Measurements from ENCODE around the gene CLSTN3.
A peak's percentile ranks its signal among the peaks of the same experiment; 100 is the strongest.
"Not testable (repeated sequence)": the region's sequence is repeated elsewhere in the genome, so short reads cannot be mapped to it uniquely, and the experiment has no call there.

Gene CLSTN3

GRCh38 chr12:7106082-7106481 is 24.1 kb upstream of the CLSTN3 start:
- no peak for DNase-seq

- not testable (repeated sequence) for DNase-seq
Observed at GRCh38 chr12:7107181-7107580, 23.0 kb upstream of the CLSTN3 start.

DNA sequence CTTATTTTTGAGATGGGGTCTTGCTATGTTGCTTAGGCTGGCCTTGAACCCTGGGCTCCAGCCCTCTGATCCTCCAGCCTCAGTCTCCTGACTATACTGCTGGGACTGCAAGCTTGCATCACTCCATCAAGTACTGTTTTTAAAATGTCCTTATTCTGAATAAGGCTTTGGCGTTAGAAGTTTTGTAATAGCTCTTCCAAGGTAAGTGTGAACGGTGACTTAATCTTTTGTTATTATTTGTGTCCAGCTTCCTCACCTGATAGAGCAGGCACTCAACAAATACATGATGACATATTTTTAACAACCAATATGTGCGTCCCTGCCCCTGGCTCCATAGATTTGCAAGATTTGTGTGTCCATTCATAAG is 22.6 kb upstream of the CLSTN3 start:
- DNase-seq, result no peak

DNA sequence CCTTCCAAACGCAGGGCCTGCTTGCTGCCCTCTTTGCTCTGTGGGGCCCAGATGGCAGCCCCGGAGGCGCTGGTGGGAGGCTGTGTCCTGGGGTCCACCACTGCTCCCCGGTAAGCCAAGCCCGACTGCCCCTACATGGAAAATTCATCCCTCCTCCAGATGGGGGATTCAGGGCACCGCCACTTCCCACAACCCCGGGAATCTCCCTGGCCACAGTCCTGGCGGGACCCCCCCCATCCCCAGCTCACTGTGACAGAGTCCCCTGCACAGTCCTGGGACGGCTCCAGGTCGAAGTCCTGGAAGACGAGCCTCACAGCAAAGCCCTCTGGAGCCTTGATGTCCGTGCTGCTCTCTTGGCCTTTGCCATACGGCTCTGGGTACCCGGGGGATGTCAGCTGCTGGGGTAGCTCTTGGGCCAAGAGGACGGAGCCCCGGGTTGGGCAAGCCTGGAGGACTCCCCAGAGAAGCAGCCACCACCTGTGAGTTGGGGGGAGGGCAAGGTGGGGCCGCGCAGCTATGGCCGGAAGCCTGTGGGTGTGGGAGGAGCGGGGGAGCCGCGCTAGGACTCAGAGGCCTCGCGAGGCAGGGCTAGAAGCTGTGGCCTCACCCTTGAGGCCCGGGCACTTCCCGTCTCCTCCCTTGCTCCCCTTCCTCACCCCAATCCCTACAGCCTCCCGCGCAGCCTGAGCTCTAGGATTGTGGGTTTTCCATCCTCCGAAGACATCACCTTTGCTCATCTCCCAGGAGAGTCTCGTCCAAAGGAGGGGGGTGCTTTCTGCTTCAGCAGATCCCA is 22.0 kb upstream of the CLSTN3 start:
- DNase-seq, result no peak

DNA sequence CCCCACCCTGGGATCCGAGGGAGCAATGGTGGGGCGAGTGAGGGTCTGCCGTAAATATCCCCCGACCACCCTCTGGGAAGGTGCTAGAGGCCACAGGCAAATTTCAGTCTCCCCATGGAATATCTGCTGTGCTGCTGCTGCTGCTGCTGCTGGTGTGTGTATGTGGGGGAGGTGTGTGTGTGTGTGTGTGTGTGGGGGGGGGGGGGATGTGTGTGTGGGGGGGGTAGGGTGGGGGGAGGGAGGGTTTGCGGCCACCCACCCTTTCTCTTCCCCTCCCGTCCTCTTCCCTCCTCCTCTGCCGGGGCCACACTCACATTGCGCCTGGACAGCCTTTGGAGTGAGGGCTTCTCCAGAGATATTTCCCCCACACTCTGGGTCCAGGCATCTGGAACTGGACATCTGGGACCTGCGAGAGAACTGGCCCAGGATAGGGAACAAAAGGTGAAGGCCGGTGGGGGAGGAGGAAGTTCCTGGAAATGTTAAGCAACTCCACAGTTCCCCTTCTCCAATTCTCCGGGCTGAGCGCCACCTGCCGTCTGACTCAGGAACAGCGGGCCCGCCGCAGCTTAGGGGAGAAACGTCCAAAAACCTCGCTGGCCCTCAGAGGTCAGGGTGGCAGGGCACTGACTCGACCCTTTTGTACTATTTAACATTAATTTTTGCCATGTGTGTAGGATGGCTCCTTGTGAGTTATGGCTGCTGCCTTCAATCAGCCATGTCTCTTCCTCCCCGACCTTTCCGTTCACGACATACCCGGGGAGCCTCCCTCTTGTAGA is 21.2 kb upstream of the CLSTN3 start, which contains the start of gene C1RL:
Gene C1RL (minus strand): TSS at position 419 of the 776 bp plus-strand sequence. CDS start 34 bp downstream, at position 385.
- peak; percentile 32 for DNase-seq

DNA sequence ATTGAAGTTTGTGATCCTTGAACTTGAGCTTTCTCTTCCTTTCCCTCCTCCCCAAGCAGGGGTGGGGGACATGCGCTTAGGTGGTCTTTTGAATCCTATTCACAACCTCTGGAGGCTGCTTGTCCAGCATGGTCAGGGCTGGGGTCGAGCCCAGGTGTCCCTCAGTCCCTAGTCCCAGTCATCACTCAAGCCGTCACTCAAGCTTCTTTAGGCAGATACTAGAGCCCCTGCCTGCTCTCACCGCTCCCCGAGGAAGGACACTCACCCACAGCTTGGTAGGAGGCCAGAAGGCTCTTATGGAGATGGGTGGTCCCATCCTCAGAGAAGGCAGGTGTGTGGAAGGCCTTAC is 20.6 kb upstream of the CLSTN3 start:
- DNase-seq, result no peak

DNA sequence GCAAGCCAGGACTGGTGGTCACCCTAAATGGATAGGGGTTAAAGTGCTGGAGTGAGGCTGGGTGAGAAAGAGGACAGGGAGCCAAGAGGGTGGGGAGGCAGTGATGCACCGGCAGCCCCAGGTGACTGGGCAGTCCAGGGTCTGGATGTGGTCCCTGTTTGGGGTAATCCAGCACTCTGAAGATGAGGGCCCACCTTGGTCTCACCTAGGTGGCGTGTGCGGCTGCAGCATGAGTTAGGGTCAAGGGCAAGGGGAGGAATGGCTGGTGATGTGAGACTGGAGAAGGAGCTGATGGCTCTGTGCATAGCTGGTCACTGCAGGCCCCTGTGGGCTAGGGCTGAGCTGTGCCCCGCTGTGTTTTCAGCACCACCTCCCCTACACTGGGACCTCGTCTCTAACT is 19.5 kb upstream of the CLSTN3 start:
- no peak for DNase-seq

DNA sequence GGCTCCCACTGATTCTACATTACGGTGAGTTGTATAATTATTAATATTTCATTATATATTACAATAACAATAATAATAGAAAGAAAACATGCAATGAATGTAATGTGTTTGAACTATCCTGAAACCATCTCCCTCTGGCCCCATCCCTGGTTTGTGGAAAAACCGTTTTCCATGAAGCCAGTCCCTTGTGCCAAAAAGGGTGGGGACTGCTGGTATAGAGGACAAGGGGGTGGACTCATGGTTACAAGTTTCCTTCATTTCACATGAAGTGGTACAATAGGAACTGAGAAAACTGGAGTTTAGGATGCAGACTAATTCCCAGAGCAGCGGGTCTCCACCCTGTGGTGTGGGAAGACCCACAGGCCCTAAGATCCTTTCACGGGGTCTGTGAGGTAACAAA is 18.1 kb upstream of the CLSTN3 start:
- DNase-seq, result no peak

- DNase-seq, result no peak
Observed at GRCh38 chr12:7113389-7113871, 16.7 kb upstream of the CLSTN3 start.

DNA sequence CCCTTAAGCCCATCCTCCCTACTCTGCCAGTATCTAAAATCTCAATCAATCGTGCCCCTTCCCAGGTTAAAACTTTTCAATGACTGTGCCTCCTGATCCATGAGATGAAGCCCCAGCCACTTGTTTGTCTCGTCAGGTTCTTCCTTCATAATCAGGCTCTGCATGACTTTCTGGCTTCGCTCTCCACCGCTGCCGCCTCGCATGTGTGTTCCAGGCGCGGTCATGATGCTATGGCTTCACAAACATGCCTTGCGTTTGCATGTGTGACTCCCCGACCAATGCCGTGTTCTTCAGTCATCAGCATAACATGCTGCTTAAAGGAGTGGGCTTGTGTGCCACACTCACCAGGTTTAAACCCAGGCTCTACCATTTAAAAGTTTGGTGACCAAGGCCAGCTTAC is 16.2 kb upstream of the CLSTN3 start:
- no peak for DNase-seq

DNA sequence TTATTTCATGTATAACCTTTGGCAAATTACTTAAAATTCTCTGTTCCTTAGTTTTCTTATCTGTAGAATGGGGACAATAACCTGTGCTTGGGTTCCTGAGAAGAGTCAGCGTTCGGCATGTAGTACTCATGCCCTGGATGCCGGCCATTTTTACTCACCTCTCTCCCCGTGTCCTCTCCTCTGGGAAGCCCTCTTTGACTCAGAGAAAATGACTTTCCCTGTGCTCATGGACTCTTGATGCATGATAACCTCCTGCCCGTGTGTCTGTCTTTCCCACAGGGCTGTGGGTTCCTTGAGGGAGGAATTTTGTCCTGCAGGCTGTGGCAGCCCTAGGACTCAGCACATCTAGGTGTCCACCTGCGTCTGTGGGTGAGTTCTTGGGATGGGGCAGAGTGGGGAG is 15.3 kb upstream of the CLSTN3 start:
- DNase-seq, result no peak

DNA sequence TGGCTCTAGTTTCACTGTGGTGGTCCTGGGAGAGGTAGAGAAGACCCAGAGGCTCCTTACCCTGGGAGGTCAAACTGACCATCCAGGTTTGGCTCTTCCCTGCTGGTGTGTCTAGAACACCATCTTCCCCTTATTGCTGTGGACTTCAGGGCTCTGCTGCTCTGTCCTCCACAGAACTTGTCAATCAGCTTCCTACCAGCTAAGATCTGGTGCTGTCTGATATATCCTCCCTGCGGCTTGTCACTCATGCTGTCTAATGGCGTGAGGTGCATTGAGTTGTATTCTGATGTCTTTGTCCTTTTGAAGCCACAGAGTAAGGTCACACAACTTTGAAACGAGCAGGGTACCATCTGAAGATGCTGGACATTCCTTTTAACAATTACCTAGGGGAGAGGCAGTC is 14.0 kb upstream of the CLSTN3 start:
- no peak for DNase-seq

DNA sequence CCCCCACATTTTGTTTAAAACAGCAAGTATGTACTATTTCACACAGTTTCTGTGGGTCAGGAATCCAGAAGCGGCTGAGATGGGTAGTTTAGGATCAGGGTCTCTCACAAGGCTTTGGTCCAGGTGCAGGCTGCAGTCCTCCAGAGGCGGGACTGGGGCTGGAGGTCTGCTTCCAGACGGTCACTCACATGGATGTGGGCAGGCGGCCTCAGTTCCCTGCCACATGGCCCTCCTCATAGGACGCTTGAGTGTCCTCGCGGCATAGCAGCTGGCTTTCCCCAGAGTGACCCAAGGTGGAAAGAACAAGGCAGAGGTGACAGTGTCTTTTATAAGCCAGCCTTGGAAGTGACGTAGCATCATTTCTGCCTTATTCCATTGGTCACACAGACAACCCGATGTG is 13.3 kb upstream of the CLSTN3 start:
- DNase-seq, result no peak

GRCh38 chr12:7117670-7118069 is 12.5 kb upstream of the CLSTN3 start:
- DNase-seq, result no peak

DNA sequence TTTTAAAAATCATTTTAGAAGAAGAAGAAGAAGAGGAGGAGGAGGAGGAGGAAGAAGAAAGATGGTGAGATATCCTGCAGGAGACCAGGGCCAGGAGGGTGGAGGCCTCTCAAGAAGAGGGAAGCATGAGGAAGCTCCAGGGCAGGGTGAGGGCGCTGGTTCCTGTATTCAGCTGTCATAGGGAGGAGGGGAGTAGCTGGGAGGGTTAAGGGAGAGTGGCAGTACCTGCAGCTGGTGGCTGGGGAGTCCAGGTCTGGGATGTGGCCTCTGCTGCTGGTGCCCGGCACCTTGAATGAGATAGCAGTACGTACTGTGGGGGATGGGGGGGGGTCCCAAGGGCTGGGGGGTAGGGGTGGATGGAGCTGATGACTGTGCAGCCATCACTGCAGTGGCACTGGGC is 11.3 kb upstream of the CLSTN3 start:
- no peak for DNase-seq

GRCh38 chr12:7120166-7120565 is 10.0 kb upstream of the CLSTN3 start:
- no peak for DNase-seq

DNA sequence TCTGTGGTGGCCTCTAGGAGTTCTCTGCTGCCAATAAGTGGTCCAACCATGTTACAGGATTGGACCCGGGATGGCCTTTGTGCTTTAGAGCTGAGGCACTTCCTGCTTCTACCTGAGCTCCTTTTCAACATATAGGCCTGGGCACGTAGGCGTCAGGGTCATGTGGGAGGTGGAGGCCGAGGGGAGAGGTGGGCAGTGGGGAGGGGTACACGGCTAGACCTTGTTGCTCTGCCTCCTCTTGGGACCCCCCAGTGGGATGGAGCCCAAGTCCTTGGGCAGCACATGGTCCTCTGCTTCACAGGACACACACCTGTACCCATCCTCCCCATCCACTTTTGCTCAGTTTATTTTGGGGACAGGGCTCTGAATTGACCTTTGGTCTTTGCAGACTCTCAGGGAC is 8.8 kb upstream of the CLSTN3 start:
- no peak for DNase-seq

DNA sequence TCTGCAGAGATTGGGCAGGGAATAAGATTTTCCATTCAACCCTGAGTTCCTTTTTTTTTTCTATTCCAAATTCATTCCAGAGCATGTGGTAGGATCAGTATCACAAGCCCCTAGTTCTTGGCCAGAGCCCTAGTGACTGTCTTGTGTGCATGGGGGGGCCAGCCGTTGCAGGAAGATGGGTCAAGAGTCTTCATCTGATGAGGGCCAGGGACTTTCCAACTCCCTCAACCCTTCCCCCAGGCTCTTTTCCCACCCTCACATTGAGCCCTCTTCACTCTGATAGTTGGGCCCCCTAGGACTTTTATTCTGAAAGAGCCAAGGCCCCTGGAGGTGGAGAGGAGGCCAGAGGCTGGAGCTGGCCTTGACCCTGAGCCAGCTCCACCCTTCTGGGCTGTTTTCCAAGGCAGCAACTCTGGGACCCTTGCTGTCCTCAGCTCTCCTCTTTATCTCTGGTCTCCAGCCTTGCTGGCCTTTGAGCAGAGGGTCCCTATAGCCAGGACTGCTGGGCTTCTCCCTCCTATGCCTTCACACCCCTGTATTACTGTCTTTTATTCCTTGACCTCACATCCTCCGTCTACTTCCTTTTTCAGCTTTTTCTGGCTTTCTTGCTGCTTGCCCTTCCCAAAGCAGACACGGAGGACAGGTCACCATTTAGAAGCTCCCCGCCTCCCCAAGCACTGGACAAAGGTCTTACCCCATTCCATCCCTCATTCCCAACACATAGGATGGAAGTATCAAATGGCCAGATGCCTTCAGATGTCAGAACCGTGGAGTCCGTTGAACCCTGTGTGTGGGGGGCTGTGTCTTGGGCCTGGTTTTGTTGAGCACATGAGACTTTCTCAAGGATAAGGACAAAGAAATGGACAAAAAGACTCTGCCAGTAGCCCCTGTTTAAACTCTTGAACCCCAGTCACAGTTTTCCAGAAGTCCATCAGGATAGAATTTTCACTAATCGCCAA is 7.1 kb upstream of the CLSTN3 start:
- no peak for DNase-seq

- no peak for DNase-seq
Observed at GRCh38 chr12:7123806-7124522, 6.2 kb upstream of the CLSTN3 start.

GRCh38 chr12:7125632-7126227 is 4.4 kb upstream of the CLSTN3 start:
- DNase-seq, result no peak

DNA sequence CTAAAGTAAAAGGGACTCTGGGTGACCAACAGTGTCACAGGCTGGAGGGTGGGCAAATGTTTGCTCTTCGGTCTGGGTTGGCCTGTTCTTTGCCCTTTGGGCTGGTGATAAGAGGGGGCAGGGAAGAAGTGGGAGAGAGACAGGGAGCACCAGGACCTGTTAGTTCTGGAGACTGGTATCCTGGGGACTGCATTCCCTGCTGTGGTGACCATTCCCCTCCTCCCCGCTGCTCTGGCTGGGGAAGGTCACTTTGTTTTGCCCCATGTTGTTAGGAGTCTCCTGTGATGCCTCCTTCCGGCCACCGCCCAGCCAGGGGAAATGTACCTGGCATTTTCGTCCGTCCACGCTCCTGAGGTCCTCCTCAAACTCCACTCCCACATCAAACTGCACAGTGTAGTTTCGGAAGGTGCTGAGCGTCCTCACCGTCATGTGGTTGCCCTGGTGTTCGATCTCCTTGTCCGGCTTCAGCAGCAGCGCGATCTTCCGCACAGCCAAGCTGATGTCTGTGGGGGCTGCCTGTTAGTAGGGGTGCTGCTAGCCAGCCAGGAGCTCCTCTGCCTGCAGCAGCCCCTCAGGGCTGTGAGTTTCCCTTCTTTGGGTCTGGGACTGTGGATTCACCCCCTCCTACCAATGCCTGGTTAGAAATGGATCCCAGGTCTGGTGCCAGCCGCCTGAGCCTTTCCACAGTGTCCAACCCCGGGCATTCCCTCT is 2.1 kb upstream of the CLSTN3 start:
- DNase-seq, result no peak

Data from SHP77 treated with DMSO at 0.1 percent for 48 hours (cell line).